Measurements from ENCODE around the gene CTNNA2. TPM values are rescaled to one million over a fixed set of nuclear protein-coding genes. Genes with fewer than 3 reads are reported as not detected.
A peak's percentile ranks its signal among the peaks of the same experiment; 100 is the strongest.
"Not testable (repeated sequence)": the region's sequence is repeated elsewhere in the genome, so short reads cannot be mapped to it uniquely, and the experiment has no call there.

Gene CTNNA2
- total RNA-seq, 2 donors from 2014 or later: not detected

DNA sequence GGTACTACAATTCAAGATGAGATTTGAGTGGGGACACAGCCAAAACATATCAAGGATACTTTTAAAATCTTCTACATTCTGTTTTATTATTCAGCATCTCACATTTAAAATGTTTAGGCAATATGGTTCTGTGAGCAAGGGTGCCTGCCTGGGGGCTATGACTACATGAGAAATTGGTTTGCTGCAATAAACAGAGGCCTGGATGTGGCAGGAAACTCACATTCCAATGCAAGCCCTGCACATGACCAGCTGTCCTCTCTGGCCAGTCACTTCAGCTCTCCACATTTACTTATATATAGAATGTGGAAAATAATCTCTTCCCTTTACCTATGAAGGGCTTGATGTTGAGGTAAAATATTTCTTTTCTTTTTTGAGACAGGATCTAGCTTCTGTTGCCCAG, 598.3 kb downstream of the CTNNA2 start:
- H3K9me3 Mint-ChIP-seq: peaks cover 23 to 32% of the 10 kb centered on the region in 2 donors
- no peak overlapping the region for H3K27ac Mint-ChIP-seq
- H3K36me3 Mint-ChIP-seq: peaks cover 4 to 5% of the 10 kb centered on the region in 2 donors
- DNase-seq (ENCODE audit: low spot score in 2 of 2) (no peak), ATAC-seq (no peak)

GRCh38 chr2:80112790-80113189, 599.9 kb downstream of the CTNNA2 start:
- ATAC-seq: no peak
- H3K36me3 Mint-ChIP-seq: peaks cover 4 to 5% of the 10 kb centered on the region in 2 donors
- DNase-seq (ENCODE audit: low spot score in 2 of 2): no peak
- H3K27ac Mint-ChIP-seq: no peak overlapping the region
- peaks cover 18 to 34% of the 10 kb centered on the region in 2 donors for H3K9me3 Mint-ChIP-seq

DNA sequence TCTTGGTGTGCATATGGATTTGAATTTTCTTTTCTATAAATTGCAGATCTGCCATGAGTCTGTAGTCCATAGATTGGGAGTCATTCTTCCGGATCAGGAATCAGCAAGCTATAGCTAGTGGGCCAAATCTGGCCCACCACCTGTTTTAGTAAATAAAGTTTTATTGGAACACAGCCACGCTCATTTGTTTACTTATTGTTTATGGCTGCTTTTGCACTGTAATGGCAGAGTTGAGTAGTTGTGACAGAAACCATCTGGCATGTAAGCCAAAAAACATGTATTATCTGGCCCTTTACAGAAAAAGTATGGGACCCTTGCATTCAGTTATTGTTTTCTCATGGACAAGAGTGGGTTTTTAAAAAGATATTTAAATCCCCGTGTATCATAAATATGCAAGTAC, 600.5 kb downstream of the CTNNA2 start:
- DNase-seq (ENCODE audit: low spot score in 2 of 2): no peak
- Mint-ChIP-seq H3K9me3 (peaks cover 17 to 32% of the 10 kb centered on the region in 2 donors), H3K36me3 (peaks cover 4 to 5% of the 10 kb centered on the region in 2 donors), H3K27ac (no peak overlapping the region)
- ATAC-seq: no peak

DNA sequence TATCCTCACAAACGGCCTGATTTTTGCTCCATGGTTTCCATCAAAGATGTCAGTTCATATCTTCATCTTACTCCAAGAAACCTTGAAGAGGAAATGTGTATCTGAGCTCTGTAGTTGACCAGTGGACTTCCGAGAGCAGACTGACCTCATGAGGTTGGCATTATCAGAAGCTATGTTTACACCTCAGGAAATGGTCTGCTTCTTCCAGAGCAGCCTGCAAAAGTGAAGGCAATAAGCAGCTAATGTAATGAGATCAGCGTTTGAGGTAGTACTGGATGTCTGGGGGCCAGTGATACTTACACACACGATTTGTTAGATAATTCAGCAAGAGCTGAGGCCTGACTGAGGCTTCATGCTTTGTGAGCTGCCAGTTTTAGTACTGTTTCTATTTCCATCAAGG, 602.0 kb downstream of the CTNNA2 start:
- peaks cover 19 to 26% of the 10 kb centered on the region in 2 donors for H3K9me3 Mint-ChIP-seq
- H3K27ac Mint-ChIP-seq: no peak overlapping the region
- no peak for ATAC-seq
- DNase-seq (ENCODE audit: low spot score in 2 of 2): no peak
- H3K36me3 Mint-ChIP-seq: peaks cover 5 to 8% of the 10 kb centered on the region in 2 donors

- ATAC-seq: no peak
- Mint-ChIP-seq H3K27ac (no peak overlapping the region), H3K9me3 (peaks cover 16 to 24% of the 10 kb centered on the region in 2 donors), H3K36me3 (peaks cover 0 to 8% of the 10 kb centered on the region in 2 donors)
- DNase-seq (ENCODE audit: low spot score in 2 of 2): no peak
These were observed 604.5 kb downstream of the CTNNA2 start for GRCh38 chr2:80117401-80117800.

DNA sequence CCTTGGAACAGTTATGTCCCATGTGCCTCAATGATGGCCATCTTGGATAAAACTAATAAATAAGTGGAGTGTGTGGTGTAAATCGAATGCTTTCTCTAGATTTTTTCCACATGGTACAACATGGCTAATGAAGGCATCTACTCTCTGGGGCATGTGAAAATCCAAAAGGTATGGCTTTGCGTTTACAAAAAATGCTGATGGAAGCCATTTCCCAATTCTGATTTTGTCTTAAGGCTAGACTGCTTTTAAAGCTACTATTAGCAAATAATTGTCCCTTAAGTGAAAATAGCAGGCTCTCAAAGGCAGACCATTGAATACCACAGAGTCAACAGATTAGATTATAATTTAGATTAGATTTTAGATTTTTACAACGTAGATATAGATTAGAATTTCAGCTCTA, 608.0 kb downstream of the CTNNA2 start:
- Mint-ChIP-seq H3K9me3 (peaks cover 16 to 24% of the 10 kb centered on the region in 2 donors), H3K36me3 (peaks cover 0 to 4% of the 10 kb centered on the region in 2 donors), H3K27ac (no peak overlapping the region)
- ATAC-seq (no peak), DNase-seq (ENCODE audit: low spot score in 2 of 2) (no peak)

- no peak overlapping the region for H3K27ac Mint-ChIP-seq
- peaks cover 10 to 28% of the 10 kb centered on the region in 2 donors for H3K9me3 Mint-ChIP-seq
- ATAC-seq (no peak), DNase-seq (ENCODE audit: low spot score in 2 of 2) (no peak)
- peaks cover 0 to 6% of the 10 kb centered on the region in 2 donors for H3K36me3 Mint-ChIP-seq
These were observed 609.8 kb downstream of the CTNNA2 start for GRCh38 chr2:80122675-80123074.

- peaks cover 0 to 4% of the 10 kb centered on the region in 2 donors for H3K36me3 Mint-ChIP-seq
These were observed 613.8 kb downstream of the CTNNA2 start for GRCh38 chr2:80126596-80127189.

GRCh38 chr2:80128080-80128479, 615.2 kb downstream of the CTNNA2 start:
- ATAC-seq: no peak
- peaks cover 0 to 4% of the 10 kb centered on the region in 2 donors for H3K36me3 Mint-ChIP-seq
- H3K9me3 Mint-ChIP-seq: peaks cover 7 to 18% of the 10 kb centered on the region in 2 donors

More at GRCh38 chr2:80126596-80127189, 613.8 kb downstream of the CTNNA2 start:
- no peak for ATAC-seq
- Mint-ChIP-seq H3K27ac (peak overlapping the region in 1 of 2 donors; percentile 65), H3K9me3 (peaks cover 12 to 26% of the 10 kb centered on the region in 2 donors)
- no peak for DNase-seq (ENCODE audit: low spot score in 2 of 2)

DNA sequence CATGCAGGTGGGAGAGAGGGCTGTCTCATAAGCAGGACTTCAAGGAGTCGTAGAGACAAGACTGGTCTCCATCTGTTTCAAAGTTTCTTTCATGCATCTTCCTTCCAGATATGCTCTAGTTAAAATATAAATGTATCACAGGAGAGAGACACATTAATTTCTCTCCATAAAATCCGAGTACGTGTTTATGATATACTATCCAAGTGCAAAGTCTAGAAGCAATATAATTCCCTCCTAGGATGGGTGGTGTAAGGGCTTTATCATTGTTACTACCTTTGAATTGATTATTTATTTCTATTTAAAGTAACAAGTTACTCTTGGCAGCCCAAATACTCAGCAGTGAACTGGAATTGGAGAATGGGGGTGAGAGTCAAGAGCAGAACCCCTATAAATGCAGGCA, 619.4 kb downstream of the CTNNA2 start:
- Mint-ChIP-seq H3K27ac (no peak overlapping the region), H3K9me3 (peaks cover 7 to 25% of the 10 kb centered on the region in 2 donors), H3K36me3 (peaks cover 0 to 13% of the 10 kb centered on the region in 2 donors)
- no peak for DNase-seq (ENCODE audit: low spot score in 2 of 2)
- no peak for ATAC-seq

More at GRCh38 chr2:80128080-80128479, 615.2 kb downstream of the CTNNA2 start:
- no peak for DNase-seq (ENCODE audit: low spot score in 2 of 2)
- no peak overlapping the region for H3K27ac Mint-ChIP-seq

- ATAC-seq: no peak
- Mint-ChIP-seq H3K36me3 (peaks cover 0 to 9% of the 10 kb centered on the region in 2 donors), H3K27ac (no peak overlapping the region), H3K9me3 (peaks cover 0 to 27% of the 10 kb centered on the region in 2 donors)
- no peak for DNase-seq (ENCODE audit: low spot score in 2 of 2)
These were observed 622.1 kb downstream of the CTNNA2 start for GRCh38 chr2:80135001-80135400.

DNA sequence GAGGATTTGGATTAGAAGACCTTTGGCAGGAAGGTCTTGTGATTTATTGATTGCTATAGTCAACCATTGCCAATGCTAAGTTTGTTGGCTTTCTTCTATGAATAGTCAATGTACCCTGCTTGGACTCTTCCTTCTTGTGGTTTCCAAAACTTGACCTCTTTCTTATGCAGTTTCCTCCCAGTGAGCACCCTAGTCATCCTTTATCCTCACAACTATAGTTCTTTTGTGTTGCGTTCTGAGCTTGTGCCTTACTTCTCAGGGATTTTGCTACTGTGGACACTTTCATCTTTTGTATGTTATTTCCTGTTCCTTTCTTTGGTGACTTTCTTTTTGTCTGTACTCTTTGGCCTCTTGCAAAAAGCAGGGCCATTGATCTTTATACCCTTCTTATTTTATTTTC, 623.5 kb downstream of the CTNNA2 start:
- Mint-ChIP-seq H3K27ac (no peak overlapping the region), H3K9me3 (peaks cover 0 to 27% of the 10 kb centered on the region in 2 donors), H3K36me3 (peaks cover 0 to 9% of the 10 kb centered on the region in 2 donors)
- DNase-seq (ENCODE audit: low spot score in 2 of 2): no peak
- no peak for ATAC-seq

DNA sequence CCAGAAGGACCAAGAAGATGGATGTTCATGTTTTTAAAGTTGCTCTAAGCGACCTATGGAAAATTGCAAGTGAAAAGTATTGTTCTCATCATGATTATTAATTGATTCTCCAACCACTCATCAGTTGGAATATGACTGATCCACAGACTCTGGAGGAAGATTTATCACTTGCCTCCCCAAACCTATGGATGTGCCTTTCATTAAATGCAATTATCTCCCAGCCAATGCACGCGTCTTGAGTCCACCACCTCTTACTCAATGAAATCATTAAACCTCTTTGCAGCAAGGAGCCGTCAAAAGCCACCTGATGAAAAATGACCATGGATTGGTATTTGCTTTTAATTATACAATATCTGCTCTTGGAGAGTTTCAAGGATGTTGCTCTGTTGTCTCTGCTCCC, 626.1 kb downstream of the CTNNA2 start:
- no peak for ATAC-seq
- H3K9me3 Mint-ChIP-seq: peaks cover 0 to 33% of the 10 kb centered on the region in 2 donors
- peaks cover 0 to 9% of the 10 kb centered on the region in 2 donors for H3K36me3 Mint-ChIP-seq

DNA sequence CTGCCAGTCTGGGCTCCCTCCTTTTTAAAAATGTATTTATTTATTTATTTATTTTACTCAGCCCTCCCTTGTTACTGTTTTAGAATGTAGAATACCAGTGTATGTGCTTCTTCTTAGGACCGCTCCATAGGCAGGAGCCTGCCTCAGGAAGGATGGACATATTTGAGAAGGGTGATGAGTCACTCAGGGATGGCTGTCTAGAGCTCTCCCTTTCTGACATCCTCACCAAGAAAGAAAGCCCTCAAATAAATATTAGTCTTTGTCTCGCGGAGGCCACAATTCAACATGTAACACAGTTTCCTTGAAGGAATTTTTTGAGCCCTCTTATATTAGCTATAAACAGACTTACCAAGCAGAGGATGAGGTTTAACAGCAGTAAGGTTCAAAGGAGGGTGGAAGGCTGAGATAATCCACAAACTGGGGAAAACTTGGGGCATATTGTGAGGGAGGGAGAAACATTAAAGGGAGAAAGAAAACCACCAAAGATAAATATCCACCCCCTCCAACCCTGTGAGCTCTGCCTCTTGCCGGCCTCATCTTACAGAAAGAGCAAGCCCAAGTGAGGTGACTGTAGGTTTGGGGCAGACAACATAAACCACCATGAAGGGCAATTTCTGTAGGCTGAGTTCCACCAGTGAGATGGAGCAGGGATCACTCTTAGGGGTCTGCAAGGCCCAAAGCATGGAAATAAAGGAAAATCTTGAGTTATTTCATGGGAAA, 628.3 kb downstream of the CTNNA2 start:
- Mint-ChIP-seq H3K36me3 (peaks cover 0 to 9% of the 10 kb centered on the region in 2 donors), H3K9me3 (peaks cover 0 to 24% of the 10 kb centered on the region in 2 donors), H3K27ac (no peak overlapping the region)
- no peak for ATAC-seq
- no peak for DNase-seq (ENCODE audit: low spot score in 2 of 2)

More for the DNA sequence above, 626.1 kb downstream of the CTNNA2 start:
- no peak for DNase-seq (ENCODE audit: low spot score in 2 of 2)
- H3K27ac Mint-ChIP-seq: no peak overlapping the region

- Mint-ChIP-seq H3K9me3 (peaks cover 5 to 14% of the 10 kb centered on the region in 2 donors), H3K27ac (no peak overlapping the region), H3K36me3 (no peaks in the 10 kb centered on the region)
- ATAC-seq: no peak
- no peak for DNase-seq (ENCODE audit: low spot score in 2 of 2)
These were observed 632.6 kb downstream of the CTNNA2 start for GRCh38 chr2:80145499-80145898.

DNA sequence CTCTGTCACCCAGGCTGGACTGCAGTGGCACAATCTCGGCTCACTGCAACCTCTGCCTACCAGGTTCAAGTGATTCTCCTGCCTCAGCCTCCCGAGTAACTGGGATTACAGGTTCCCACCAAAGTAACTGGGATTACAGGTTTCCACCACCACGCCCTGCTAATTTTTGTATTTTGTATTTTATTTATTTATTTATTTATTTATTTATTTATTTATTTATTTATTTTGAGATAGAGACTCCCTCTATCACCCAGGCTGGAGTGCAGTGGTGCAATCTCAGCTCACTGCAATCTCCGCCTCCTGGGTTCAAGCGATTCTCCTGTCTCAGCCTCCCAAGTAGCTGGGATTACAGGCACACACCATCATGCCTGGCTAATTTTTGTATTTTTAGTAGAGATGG, 633.9 kb downstream of the CTNNA2 start:
- DNase-seq (ENCODE audit: low spot score in 2 of 2); H3K27ac Mint-ChIP-seq; ATAC-seq; H3K36me3 Mint-ChIP-seq: not testable (repeated sequence)
- peaks cover 5 to 14% of the 10 kb centered on the region in 2 donors for H3K9me3 Mint-ChIP-seq

DNA sequence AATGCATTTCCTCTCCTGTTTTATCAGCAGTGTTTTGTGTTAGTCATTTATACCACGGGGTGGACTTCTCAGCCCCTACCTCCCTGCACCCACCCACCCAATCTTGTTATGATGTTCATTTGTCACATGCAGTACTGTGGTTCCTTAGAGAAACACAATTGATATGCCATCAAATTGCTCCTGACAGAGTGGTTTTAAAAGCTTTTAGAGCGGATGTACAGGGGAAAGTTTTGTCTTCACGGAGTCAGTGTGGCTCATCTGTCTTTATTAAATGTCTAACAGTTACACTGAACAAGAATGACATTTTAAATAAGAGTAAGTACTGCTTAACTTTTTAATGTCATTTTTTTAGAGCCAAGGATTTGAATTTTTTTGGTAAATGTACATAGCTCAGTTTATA, 634.8 kb downstream of the CTNNA2 start:
- Mint-ChIP-seq H3K27ac (no peak overlapping the region), H3K9me3 (peaks cover 5 to 8% of the 10 kb centered on the region in 2 donors), H3K36me3 (no peaks in the 10 kb centered on the region)
- ATAC-seq: no peak
- DNase-seq (ENCODE audit: low spot score in 2 of 2): no peak
